ENCODE data around the gene ADAMTSL1. TPM values are rescaled to one million over a fixed set of nuclear protein-coding genes. Genes with fewer than 3 reads are reported as not detected.

The ADAMTSL1 gene
- total and polyA plus RNA-seq, 8 donors, result 1.1 to 98.8 (median 8.4) TPM

DNA sequence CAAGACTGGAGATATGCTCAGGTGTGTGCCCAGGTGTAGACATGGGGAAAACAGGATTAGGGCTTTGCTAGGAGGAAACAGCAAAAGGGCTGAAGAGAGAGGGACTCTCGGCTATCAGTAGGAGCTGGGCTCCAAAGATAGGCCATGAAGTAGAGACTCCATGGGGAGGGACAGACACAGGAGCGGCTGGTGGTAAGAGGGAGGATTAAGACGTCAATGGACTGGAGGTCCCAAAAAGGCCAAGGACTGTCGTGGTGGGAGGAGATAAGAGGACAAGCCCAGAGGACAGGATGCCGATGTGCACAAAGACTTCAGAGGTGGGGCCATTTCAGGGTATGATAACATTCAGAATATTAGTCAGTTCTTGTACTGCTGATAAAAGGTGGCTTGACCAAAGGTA lies 466.0 kb downstream of the ADAMTSL1 start:
- no peaks in the 10 kb centered on the region for H3K36me3 ChIP-seq
- TF ChIP-seq, protein P1, sequence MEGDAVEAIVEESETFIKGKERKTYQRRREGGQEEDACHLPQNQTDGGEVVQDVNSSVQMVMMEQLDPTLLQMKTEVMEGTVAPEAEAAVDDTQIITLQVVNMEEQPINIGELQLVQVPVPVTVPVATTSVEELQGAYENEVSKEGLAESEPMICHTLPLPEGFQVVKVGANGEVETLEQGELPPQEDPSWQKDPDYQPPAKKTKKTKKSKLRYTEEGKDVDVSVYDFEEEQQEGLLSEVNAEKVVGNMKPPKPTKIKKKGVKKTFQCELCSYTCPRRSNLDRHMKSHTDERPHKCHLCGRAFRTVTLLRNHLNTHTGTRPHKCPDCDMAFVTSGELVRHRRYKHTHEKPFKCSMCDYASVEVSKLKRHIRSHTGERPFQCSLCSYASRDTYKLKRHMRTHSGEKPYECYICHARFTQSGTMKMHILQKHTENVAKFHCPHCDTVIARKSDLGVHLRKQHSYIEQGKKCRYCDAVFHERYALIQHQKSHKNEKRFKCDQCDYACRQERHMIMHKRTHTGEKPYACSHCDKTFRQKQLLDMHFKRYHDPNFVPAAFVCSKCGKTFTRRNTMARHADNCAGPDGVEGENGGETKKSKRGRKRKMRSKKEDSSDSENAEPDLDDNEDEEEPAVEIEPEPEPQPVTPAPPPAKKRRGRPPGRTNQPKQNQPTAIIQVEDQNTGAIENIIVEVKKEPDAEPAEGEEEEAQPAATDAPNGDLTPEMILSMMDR (IDR thresholded peaks at IDR 0.05), result no peak
- TF ChIP-seq EP300 (IDR thresholded peaks at IDR 0.05), result no peak
- TF ChIP-seq POLR2AphosphoS5 (IDR thresholded peaks at IDR 0.05), result no peak
- TF ChIP-seq POLR2A (IDR thresholded peaks at IDR 0.05), result no peak
- 64 to 76% (median 74%) methylated on average over 5 of the region's 5 CpGs for WGBS, 5 donors
- no peaks in the 10 kb centered on the region for H3K9me3 ChIP-seq
- no peaks in the 10 kb centered on the region for H3K27me3 ChIP-seq
- DNase-seq, result no peak
- no peaks in the 10 kb centered on the region for H3K4me1 ChIP-seq
- intact Hi-C loops (cut with DNase I; ENCODE audit: low total_unique reads), result no loop called here
- H3K4me3 ChIP-seq, result no peak overlapping the region
- H3K27ac ChIP-seq, result no peak overlapping the region

DNA sequence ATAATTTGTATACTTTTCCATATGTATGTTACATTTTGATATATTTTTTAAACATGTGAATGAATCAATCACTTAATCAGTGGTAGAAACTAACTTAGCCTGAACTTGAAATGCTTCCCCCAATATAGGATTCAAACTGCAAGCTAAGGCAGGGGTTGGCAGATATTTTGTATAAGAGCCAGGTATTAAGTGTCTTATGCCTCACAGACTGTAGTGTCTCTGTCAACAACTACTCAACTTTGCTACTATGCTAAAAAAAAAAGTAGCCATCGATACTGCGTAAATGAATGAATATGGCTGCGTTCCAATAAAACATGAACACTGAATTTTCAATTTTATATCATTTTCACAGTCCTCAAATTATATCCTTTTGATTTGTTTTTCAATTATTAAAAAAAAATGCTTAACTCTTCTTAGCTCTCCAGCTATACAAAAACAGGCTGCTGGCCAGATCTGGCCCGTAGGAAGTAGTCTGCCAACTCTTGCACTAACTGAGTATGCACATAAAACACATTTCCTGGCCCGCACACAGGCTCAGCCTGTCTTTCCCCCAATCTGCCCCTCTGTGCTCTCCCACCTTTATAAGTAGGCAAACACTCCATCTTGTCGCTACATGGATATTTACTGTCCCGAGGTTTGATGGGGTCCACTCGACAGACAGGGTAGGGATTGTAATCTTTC lies 467.2 kb downstream of the ADAMTSL1 start:
- intact Hi-C loops (cut with DNase I; ENCODE audit: low total_unique reads), result no loop called here
- no peaks in the 10 kb centered on the region for H3K4me1 ChIP-seq
- 90 to 95% (median 93%) methylated on average over 8 of the region's 8 CpGs for WGBS, 5 donors

DNA sequence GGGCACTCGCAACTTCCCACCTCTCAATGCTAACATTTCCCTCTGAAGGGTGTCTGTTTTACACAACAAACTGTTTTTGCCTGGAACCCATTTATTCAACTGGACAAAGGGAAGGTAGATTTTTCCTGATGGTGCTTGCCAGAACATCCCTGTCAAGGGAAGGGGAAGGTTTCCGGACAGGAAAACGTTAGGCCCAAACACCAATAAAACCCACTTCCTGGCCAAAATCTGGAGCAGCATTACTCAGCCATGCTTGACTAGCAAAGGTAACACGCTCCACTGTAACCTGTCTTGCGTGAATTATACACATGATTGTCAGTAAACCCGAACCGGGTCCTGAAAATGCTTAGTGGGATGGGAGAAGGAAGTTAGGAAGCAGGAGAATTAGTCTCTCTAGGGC lies 468.8 kb downstream of the ADAMTSL1 start:
- no peaks in the 10 kb centered on the region for H3K4me1 ChIP-seq
- no peaks in the 10 kb centered on the region for H3K36me3 ChIP-seq
- H3K27ac ChIP-seq, result no peak overlapping the region
- TF ChIP-seq, protein P1 (IDR thresholded peaks at IDR 0.05), result no peak
- no peak for TF ChIP-seq POLR2AphosphoS5 (IDR thresholded peaks at IDR 0.05)
- intact Hi-C loops (cut with DNase I; ENCODE audit: low total_unique reads), result no loop called here
- DNase-seq, result no peak
- 70 to 85% (median 81%) methylated on average over 7 of the region's 7 CpGs for WGBS, 5 donors
- H3K27me3 ChIP-seq, result no peaks in the 10 kb centered on the region
- H3K4me3 ChIP-seq, result no peak overlapping the region
- H3K9me3 ChIP-seq, result no peaks in the 10 kb centered on the region

More for the DNA sequence above, 467.2 kb downstream of the ADAMTSL1 start:
- no peak overlapping the region for H3K27ac ChIP-seq
- no peak for DNase-seq
- TF ChIP-seq, protein P1 (IDR thresholded peaks at IDR 0.05), result no peak
- no peak for TF ChIP-seq EP300 (IDR thresholded peaks at IDR 0.05)
- no peaks in the 10 kb centered on the region for H3K36me3 ChIP-seq
- no peaks in the 10 kb centered on the region for H3K27me3 ChIP-seq
- no peaks in the 10 kb centered on the region for H3K9me3 ChIP-seq
- no peak overlapping the region for H3K4me3 ChIP-seq

DNA sequence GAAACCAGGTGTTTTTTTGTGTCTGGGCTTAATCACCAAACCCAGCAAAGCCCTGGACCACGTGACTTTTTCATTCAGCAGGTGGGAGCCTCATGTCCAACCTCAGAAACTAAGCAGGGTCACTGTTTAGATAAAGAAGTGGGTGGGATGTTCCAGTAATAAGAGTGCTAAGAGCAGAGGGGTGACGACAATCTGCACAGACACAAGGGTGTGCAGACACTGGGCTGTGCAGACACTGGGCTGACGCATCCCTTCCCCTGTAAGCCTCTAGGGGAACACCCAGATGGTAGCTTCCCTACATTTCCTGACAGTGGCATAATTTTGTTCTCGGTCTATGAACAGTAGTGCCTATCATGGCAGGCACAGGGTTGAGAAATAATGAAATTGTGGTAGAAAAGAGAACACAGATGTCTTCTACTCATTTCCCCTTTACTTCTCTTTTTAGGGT lies 474.0 kb downstream of the ADAMTSL1 start:
- TF ChIP-seq POLR2AphosphoS5 (IDR thresholded peaks at IDR 0.05) (no peak), POLR2A (IDR thresholded peaks at IDR 0.05) (no peak)
- TF ChIP-seq, protein P1 (IDR thresholded peaks at IDR 0.05), result no peak
- no peaks in the 10 kb centered on the region for H3K36me3 ChIP-seq
- no peak for DNase-seq
- H3K4me1 ChIP-seq, result no peaks in the 10 kb centered on the region
- H3K4me3 ChIP-seq, result no peak overlapping the region
- H3K9me3 ChIP-seq, result no peaks in the 10 kb centered on the region
- no peaks in the 10 kb centered on the region for H3K27me3 ChIP-seq
- 66 to 86% (median 71%) methylated on average over 3 to 4 of the region's 4 CpGs for WGBS, 5 donors
- intact Hi-C loops (cut with DNase I; ENCODE audit: low total_unique reads), result no loop called here
- no peak overlapping the region for H3K27ac ChIP-seq

Data from stomach (tissue), 9 donors.